Body of pancreas (tissue), 4 donors: Measurements from ENCODE around the gene CMIP. TPM values are rescaled to one million over a fixed set of nuclear protein-coding genes. Genes with fewer than 3 reads are reported as not detected.

Experiments used
- ATAC-seq: fragments of 150-250 bp; one replicate; pipeline ENCODE4 v1.9.1; 2016
- DNase-seq, 4 donors: peaks; one replicate each; pipeline ENCODE4 v3.0.0-alpha.2; 2019
- H3K27ac ChIP-seq, 4 donors: fragments of 200-600 bp; sonication (generic); 1 replicate in 3 of 4; 2 replicates in 1 of 4; pipeline versions ENCODE4 v1.5.1 to v1.6.1; 2016 to 2019; ENCODE audit warnings: mild to moderate bottlenecking in 1 of 4, mixed read lengths in 1 of 4, moderate library complexity in 1 of 4
- H3K27me3 ChIP-seq, 2 donors: fragments of 200-600 bp; sonication (generic); one replicate each; pipeline ENCODE4 v1.6.0; 2016; ENCODE audit warnings: mild to moderate bottlenecking in 1 of 2
- H3K36me3 ChIP-seq, 2 donors: fragments of 200-600 bp; sonication (generic); replicated peaks in 1 of 2; 2 replicates each; pipeline ENCODE4 v1.5.1; 2016; ENCODE audit warnings: low read depth in 2 of 2; ENCODE audit not compliant: insufficient read depth in 1 of 2
- H3K4me1 ChIP-seq: fragments of 200-600 bp; sonication (generic); one replicate; pipeline ENCODE4 v1.6.0; 2016
- H3K4me3 ChIP-seq, 2 donors: fragments of 200-600 bp; sonication (generic); 1 replicate in 1 of 2; 2 replicates in 1 of 2; pipeline ENCODE4 v1.5.1; 2016 to 2019
- H3K9me3 ChIP-seq, 3 donors: fragments of 200-600 bp; sonication (generic); 1 replicate in 2 of 3; 2 replicates in 1 of 3; pipeline ENCODE4 v1.5.1; 2016
- POLR2A ChIP-seq, 3 donors: fragments of 450-650 bp; IDR thresholded peaks; one replicate each; pipeline ENCODE4 v1.6.1; 2016; ENCODE audit warnings: antibody characterized with exemption in 3 of 3, mild to moderate bottlenecking in 2 of 3
- WGBS, 2 donors: methylation state at CpG; one replicate each; pipeline ENCODE4 v1.1.5; 2017; 5-methylcytosine and 5-hydroxymethylcytosine counted together
- intact Hi-C: fragments of 100-400 bp; cut with DNase I; formaldehyde crosslinking; loops from one replicate; pipeline ENCODE4 v1.15.1; 2023
- total RNA-seq, 2 donors: library from RNA; depleted of rRNA; stranded (reverse); fragments of >200 nt; gene quantifications; one replicate each; pipeline ENCODE4 v1.1.0, GENCODE V29; 2016
- TF ChIP-seq, protein P1 (sequence below), 7 experiments: fragments of 450-650 bp in 4 of 7; fragments of 200-600 bp in 3 of 7; sonication (generic) in 3 of 7; IDR thresholded peaks; one replicate each; pipeline ENCODE4 v1.5.1; 2016 to 2019; ENCODE audit warnings: antibody characterized with exemption in 7 of 7

CMIP gene
- total RNA-seq, 2 donors from 2014 or later = 18.7 to 18.8 TPM

DNA sequence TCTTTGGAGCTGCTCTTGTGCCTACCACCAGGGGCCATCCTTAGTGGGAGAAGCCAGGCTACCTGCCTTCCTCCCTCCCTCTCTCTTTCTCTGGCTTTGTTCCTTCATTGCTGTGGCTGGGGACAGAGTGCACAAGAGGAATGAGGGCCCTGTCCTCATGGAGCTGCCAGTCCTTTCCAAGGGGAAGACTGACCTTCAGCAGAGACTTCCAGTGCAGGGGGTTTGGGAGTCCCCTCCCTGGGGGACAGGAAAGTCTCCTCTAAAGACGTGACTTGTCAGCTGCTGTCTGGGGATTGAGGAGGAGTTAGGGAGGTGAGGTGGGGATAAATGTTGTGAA lies 108.1 kb downstream of the CMIP start:
- Histone ChIP-seq H3K9me3 (no peaks in the 10 kb centered on the region), H3K36me3 (no peaks in the 10 kb centered on the region), H3K27me3 (no peaks in the 10 kb centered on the region), H3K4me1 (peaks cover 50% of the 10 kb centered on the region), H3K27ac (peak overlapping the region in 2 of 4 donors; percentile 48 to 53), H3K4me3 (no peak overlapping the region)
- TF ChIP-seq, protein P1, sequence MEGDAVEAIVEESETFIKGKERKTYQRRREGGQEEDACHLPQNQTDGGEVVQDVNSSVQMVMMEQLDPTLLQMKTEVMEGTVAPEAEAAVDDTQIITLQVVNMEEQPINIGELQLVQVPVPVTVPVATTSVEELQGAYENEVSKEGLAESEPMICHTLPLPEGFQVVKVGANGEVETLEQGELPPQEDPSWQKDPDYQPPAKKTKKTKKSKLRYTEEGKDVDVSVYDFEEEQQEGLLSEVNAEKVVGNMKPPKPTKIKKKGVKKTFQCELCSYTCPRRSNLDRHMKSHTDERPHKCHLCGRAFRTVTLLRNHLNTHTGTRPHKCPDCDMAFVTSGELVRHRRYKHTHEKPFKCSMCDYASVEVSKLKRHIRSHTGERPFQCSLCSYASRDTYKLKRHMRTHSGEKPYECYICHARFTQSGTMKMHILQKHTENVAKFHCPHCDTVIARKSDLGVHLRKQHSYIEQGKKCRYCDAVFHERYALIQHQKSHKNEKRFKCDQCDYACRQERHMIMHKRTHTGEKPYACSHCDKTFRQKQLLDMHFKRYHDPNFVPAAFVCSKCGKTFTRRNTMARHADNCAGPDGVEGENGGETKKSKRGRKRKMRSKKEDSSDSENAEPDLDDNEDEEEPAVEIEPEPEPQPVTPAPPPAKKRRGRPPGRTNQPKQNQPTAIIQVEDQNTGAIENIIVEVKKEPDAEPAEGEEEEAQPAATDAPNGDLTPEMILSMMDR (IDR thresholded peaks at IDR 0.05) = no peak
- TF ChIP-seq POLR2A (IDR thresholded peaks at IDR 0.05) = no peak
- no peak for ATAC-seq
- DNase-seq = no peak
- 75 to 81% methylated on average over 1 of the region's 1 CpG for WGBS, 2 donors
- intact Hi-C loops = no loop called here

DNA sequence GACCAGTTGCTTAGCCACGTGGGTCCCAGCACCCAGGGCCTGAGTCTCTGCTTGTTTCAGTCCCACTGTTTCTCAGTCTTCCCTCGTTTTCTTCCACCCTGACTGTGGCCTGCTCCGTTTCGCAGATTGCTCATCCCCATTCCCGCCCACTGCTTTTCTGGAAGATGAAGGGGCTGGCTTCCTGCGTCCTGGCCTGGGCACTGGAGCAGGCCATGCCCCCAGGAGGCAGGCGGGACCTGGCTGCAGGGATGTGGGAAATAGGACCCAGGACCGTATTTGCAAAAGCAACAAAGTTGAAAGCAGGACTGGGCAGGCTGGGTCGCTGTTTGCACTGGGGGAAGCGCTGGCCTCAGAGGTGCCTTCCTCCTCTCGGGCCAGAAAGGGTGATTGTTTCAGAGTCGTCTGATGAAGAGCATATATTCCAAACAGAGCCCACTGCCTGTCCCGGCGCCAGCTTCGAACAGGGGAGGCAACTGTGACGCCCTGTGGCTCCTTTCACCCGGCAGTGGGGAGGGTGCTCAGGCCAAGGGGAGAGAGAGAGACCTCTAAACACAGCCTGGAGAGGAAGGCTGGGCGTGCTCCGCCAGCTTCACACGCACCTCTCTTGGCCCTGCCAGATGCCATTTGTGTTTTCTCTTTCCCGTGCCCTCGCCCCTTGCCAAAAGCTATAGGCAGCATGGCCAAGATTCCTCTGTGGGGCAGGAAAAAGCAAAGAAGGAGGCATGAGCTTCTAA lies 108.6 kb downstream of the CMIP start:
- no peak for TF ChIP-seq POLR2A (IDR thresholded peaks at IDR 0.05)
- TF ChIP-seq, protein P1 (IDR thresholded peaks at IDR 0.05) = no peak
- no peaks in the 10 kb centered on the region for H3K36me3 ChIP-seq
- H3K4me3 ChIP-seq = no peak overlapping the region
- peaks cover 55% of the 10 kb centered on the region for H3K4me1 ChIP-seq
- 78 to 79% methylated on average over 14 to 22 of the region's 22 CpGs for WGBS, 2 donors
- intact Hi-C loops = no loop called here
- no peak for ATAC-seq
- DNase-seq = no peak
- H3K27ac ChIP-seq = peak overlapping the region in 3 of 4 donors; percentile 34 to 53 (median 48)
- H3K27me3 ChIP-seq = no peaks in the 10 kb centered on the region
- no peaks in the 10 kb centered on the region for H3K9me3 ChIP-seq

DNA sequence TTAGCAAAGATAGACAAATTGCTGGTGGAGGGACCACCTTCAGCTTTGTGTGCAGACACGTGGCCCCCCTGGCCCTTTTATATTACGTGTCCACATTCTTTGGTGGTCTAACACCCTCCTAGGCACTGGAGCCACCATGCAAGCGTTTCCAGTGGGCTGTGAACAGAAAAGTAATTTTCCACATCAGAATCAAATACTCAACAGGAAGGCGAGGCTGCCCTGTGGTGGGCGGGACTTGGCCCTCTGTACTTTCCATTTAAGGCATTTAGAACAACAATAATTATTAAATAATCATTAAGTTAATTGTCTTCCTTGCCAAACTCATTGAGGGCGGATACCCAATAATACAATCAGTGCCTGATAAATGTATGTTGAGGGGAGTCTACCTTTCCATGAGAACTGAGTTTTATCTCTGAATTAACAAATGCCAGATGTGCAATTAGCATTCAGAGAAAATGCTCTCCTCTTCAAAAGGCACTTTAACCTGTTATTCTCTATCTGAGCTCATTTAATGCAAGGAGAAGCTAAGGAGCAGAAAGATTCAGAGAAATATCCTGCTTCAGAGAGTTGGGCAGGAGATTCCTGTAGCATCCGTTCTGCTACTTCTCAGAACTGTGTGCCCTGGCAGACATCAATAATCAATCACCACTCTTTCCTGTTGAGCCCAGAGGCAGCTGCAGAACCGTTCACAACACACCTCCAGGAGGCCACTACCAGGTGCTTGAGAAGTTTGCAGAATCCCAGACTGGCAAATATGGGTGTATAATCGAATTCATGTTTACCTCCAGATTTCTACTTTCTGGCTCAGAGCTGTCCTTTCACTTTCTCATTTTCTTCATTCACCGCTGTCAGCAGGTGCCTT lies 109.4 kb downstream of the CMIP start:
- H3K4me3 ChIP-seq = no peak overlapping the region
- peak overlapping the region; percentile 32 to 53 (median 41) for H3K27ac ChIP-seq
- TF ChIP-seq, protein P1 (IDR thresholded peaks at IDR 0.05) = peak in 2 of 7 experiments; percentile 14 to 18
- no peak for TF ChIP-seq POLR2A (IDR thresholded peaks at IDR 0.05)
- no peaks in the 10 kb centered on the region for H3K27me3 ChIP-seq
- H3K9me3 ChIP-seq = no peaks in the 10 kb centered on the region
- peaks cover 53% of the 10 kb centered on the region for H3K4me1 ChIP-seq
- no peak for ATAC-seq
- H3K36me3 ChIP-seq = no peaks in the 10 kb centered on the region
- peak in 3 of 4 donors; percentile 35 to 64 (median 61) for DNase-seq
- intact Hi-C loops = no loop called here
- 63 to 64% methylated on average over 10 of the region's 10 CpGs for WGBS, 2 donors

- ATAC-seq = no peak
- peak overlapping the region in 2 of 4 donors; percentile 34 to 53 for H3K27ac ChIP-seq
- DNase-seq = no peak
- no peaks in the 10 kb centered on the region for H3K36me3 ChIP-seq
- intact Hi-C loops = no loop called here
- no peak for TF ChIP-seq POLR2A (IDR thresholded peaks at IDR 0.05)
- TF ChIP-seq, protein P1 (IDR thresholded peaks at IDR 0.05) = no peak
- H3K4me3 ChIP-seq = no peak overlapping the region
- no peaks in the 10 kb centered on the region for H3K27me3 ChIP-seq
- H3K9me3 ChIP-seq = no peaks in the 10 kb centered on the region
- 63 to 72% methylated on average over 5 of the region's 5 CpGs for WGBS, 2 donors
- H3K4me1 ChIP-seq = peaks cover 51% of the 10 kb centered on the region
Observed at GRCh38 chr16:81554979-81555378, 110.4 kb downstream of the CMIP start.
